ENCODE data around the gene TRDMT1.

Gene TRDMT1

GRCh38 chr10:17098012-17098411 lies 103.5 kb downstream of the TRDMT1 start:
- no peak for TF ChIP-seq TAF1 (IDR thresholded peaks at IDR 0.05; ENCODE audit: borderline replicate concordance, insufficient read depth, low read length)
- TF ChIP-seq REST (IDR thresholded peaks at IDR 0.05; ENCODE audit: insufficient read depth in 1 of 2, low read depth in 2 of 2, low read length in 2 of 2) = no peak
- no peak for TF ChIP-seq SIN3A (IDR thresholded peaks at IDR 0.05; ENCODE audit: borderline replicate concordance, insufficient read depth, low read length)
- no peak for TF ChIP-seq FOXP2 (optimal IDR thresholded peaks at IDR 0.05; ENCODE audit: borderline replicate concordance, extremely low read depth, extremely low read length, insufficient read depth)
- no peak for TF ChIP-seq POLR2AphosphoS5 (IDR thresholded peaks at IDR 0.05; ENCODE audit: low read depth, low read length)

Measured in PFSK-1 (cell line).